Mammary epithelial cell (primary cell): ENCODE measurements around the gene ZC3H18.

Experiments
- EZH2 ChIP-seq: IDR thresholded peaks from 2 replicates; pipeline ENCODE4 v1.6.1; 2012; ENCODE audit warnings: low read length, inconsistent platforms, borderline replicate concordance
- TF ChIP-seq, protein P1 (sequence below), 2 donors: IDR thresholded peaks in 1 of 2; conservative IDR thresholded peaks in 1 of 2; 2 replicates each; pipeline ENCODE4 v1.5.1; 2011 to 2012; ENCODE audit warnings: inconsistent platforms in 2 of 2, low read length in 2 of 2, mild to moderate bottlenecking in 2 of 2, control low read depth in 1 of 2, low read depth in 1 of 2; ENCODE audit not compliant: insufficient read depth in 1 of 2; ENCODE audit errors: extremely low read depth in 1 of 2

DNA sequence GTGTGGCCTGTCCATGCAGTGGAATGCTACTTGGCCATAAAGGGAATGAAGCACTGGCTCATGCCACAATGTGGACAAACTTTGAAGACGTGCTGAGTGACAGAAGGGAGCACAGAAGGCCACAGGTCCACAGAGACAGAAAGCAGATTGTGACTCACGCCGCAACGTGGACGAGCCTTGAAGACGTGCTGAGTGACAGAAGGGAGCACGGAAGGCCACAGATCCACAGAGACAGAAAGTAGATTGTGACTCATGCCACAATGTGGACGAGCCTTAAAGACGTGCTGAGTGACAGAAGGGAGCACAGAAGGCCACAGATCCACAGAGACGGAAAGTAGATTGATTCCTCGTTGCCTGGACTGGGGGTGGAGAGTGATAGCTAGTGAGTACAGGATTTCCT lies 19.2 kb downstream of the ZC3H18 start:
- TF ChIP-seq, protein P1, sequence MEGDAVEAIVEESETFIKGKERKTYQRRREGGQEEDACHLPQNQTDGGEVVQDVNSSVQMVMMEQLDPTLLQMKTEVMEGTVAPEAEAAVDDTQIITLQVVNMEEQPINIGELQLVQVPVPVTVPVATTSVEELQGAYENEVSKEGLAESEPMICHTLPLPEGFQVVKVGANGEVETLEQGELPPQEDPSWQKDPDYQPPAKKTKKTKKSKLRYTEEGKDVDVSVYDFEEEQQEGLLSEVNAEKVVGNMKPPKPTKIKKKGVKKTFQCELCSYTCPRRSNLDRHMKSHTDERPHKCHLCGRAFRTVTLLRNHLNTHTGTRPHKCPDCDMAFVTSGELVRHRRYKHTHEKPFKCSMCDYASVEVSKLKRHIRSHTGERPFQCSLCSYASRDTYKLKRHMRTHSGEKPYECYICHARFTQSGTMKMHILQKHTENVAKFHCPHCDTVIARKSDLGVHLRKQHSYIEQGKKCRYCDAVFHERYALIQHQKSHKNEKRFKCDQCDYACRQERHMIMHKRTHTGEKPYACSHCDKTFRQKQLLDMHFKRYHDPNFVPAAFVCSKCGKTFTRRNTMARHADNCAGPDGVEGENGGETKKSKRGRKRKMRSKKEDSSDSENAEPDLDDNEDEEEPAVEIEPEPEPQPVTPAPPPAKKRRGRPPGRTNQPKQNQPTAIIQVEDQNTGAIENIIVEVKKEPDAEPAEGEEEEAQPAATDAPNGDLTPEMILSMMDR (conservative IDR thresholded peaks at IDR 0.05 in 1 of 2, IDR thresholded peaks at IDR 0.05 in 1 of 2; ENCODE audit: extremely low read depth in 1 of 2, insufficient read depth in 1 of 2, low read depth in 1 of 2, low read length in 2 of 2): no peak
- TF ChIP-seq EZH2: no peak
